Brain microvascular endothelial cell (primary cell): Measurements from ENCODE around the gene PAIP2B.

Source experiments
- DNase-seq: peaks from one replicate; pipeline ENCODE4 v3.0.0-alpha.2; 2020
- H3K27ac ChIP-seq: fragments of 250-450 bp; sonication (Bioruptor Pico); 2 replicates; pipeline ENCODE4 v1.5.1; 2020; ENCODE audit warnings: mild to moderate bottlenecking, moderate library complexity
- H3K27me3 ChIP-seq: fragments of 250-450 bp; sonication (Bioruptor Pico); replicated peaks from 2 replicates; pipeline ENCODE4 v1.5.1; 2020; ENCODE audit warnings: mild to moderate bottlenecking
- H3K36me3 ChIP-seq: fragments of 250-450 bp; sonication (Bioruptor Pico); replicated peaks from 2 replicates; pipeline ENCODE4 v1.5.1; 2020; ENCODE audit warnings: mild to moderate bottlenecking
- H3K4me3 ChIP-seq: 2 replicates; pipeline ENCODE4 v1.5.1; 2011; ENCODE audit warnings: low read depth, mild to moderate bottlenecking, control low read depth, low read length, moderate library complexity
- CTCF ChIP-seq: IDR thresholded peaks from 2 replicates; pipeline ENCODE4 v1.5.1; 2011; ENCODE audit warnings: low read depth, mild to moderate bottlenecking, moderate library complexity, low read length, control low read depth, inconsistent platforms; ENCODE audit errors: missing control alignments
- in situ Hi-C: cut with HindIII; loops from 2 replicates; pipeline ENCODE4 v1.10.0; 2017; ENCODE audit warnings: low sequenced_read_pairs, low pct_ligation_motif_present

The PAIP2B gene

GRCh38 chr2:71174207-71174606 lies 52.7 kb downstream of the PAIP2B start:
- Histone ChIP-seq H3K27me3 (no peaks in the 10 kb centered on the region), H3K27ac (no peak overlapping the region), H3K36me3 (no peaks in the 10 kb centered on the region), H3K4me3 (no peak overlapping the region)
- DNase-seq, result no peak
- in situ Hi-C loops, result no loop called here
- no peak for TF ChIP-seq CTCF

DNA sequence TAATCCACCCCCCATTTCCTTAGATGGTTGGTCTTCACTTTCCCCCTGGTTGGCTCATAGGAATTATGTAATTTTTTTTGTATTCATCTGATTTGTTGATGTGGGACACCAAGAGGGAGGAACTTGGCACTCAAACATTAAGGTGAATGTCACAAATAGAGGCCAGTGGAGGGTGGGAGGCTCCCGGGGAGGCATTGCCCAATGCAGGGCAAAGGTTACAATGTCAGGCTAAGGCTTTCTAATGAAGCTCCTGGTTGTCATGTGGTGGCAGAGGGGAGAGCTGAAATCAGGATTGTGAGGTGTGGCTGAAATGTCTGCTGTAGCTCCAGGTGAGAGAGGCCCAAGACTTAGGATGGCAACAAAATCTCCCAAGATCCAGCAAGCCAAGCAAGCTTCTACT lies 53.8 kb downstream of the PAIP2B start:
- Histone ChIP-seq H3K27ac (no peak overlapping the region), H3K36me3 (no peaks in the 10 kb centered on the region), H3K4me3 (no peak overlapping the region), H3K27me3 (no peaks in the 10 kb centered on the region)
- in situ Hi-C loops, result no loop called here
- DNase-seq, result no peak
- TF ChIP-seq CTCF, result no peak

- no peaks in the 10 kb centered on the region for H3K36me3 ChIP-seq
- no peak for DNase-seq
- TF ChIP-seq CTCF, result no peak
- no peak overlapping the region for H3K4me3 ChIP-seq
- H3K27ac ChIP-seq, result no peak overlapping the region
- no peaks in the 10 kb centered on the region for H3K27me3 ChIP-seq
- in situ Hi-C loops, result no loop called here
Observed at GRCh38 chr2:71166812-71167211, 60.1 kb downstream of the PAIP2B start.

DNA sequence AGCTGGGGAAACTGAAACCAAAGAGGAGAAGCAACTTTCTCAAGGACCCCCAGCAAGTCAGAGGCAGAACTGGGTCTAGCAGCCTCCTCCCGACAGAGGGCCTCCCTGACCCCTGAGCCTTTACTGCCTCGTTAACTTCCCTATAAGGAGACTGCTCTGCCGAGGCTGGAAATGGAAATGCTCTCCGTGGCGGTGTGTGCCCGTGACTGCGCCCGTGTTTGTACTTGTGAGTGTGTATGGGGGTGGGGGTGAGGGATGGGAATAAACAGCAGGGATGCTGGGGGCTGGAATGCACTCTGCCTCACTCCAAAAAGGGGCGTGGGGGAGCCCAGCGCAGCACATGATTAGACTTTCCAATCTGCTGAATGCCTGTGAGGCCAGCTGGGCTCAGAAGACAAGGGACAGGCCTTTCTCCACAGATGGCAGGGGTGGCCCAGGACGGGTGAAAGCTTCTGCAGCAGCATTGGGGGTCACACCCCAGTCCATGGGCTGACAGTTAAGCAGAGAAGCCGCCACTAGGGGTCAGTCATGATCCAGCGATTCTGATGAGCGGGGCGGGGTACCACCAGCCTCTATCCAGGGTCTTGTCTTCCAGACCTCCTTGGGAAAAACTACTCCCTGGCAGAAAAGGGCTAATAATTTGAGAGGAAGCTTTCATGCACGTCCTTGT lies 69.6 kb downstream of the PAIP2B start:
- no peaks in the 10 kb centered on the region for H3K36me3 ChIP-seq
- TF ChIP-seq CTCF, result peak; percentile 83
- H3K4me3 ChIP-seq, result no peak overlapping the region
- DNase-seq, result peak; percentile 24
- H3K27ac ChIP-seq, result no peak overlapping the region
- in situ Hi-C loops, result no loop called here
- H3K27me3 ChIP-seq, result no peaks in the 10 kb centered on the region

DNA sequence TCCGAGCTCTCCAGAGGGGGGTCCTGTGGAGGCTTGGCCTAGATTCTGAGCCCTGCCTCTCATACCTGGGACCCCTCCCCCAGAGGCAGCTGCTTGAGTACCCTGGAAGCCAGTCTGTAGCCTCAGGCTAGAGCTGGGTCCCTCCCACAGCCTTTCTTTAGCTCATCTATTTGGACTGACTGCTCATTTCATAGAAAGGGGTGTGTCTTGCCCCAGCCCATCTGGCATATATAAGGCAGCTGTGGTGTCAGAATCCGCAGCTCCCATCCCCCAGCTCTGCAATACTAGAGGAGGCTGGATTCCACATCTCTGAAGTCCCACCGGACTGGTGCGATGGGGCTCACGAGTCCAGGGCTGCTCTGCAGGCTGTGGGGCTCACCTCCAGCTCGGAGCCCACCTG lies 70.3 kb downstream of the PAIP2B start:
- no peaks in the 10 kb centered on the region for H3K36me3 ChIP-seq
- H3K4me3 ChIP-seq, result no peak overlapping the region
- in situ Hi-C loops, result no loop called here
- no peaks in the 10 kb centered on the region for H3K27me3 ChIP-seq
- no peak for TF ChIP-seq CTCF
- no peak overlapping the region for H3K27ac ChIP-seq
- DNase-seq, result no peak

- H3K27ac ChIP-seq, result no peak overlapping the region
- no peak overlapping the region for H3K4me3 ChIP-seq
- TF ChIP-seq CTCF, result no peak
- H3K36me3 ChIP-seq, result no peaks in the 10 kb centered on the region
- H3K27me3 ChIP-seq, result no peaks in the 10 kb centered on the region
- DNase-seq, result no peak
- in situ Hi-C loops, result no loop called here
Observed at GRCh38 chr2:71155846-71156245, 71.1 kb downstream of the PAIP2B start.
